ENCODE data around the gene DRG2.

DNA sequence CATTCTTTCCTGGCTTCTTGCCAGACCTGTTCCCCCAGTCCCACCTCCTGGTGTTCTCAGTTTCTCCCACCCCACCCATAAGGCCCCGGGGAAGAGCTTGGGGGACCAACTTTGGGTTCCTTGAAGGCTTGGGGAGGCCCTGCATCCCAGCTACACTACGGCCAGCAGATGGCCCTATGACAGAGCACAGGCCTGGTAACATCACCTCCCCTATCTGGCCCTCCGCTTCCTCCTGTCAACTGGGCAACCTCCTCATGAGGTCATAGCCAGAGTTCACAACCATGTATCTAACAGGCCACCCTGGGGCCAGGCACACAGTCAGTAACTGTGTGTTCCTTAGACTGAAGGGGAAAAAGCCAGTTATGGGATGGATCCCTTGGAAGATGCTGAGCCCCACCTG, 52.2 kb downstream of the DRG2 start:
- TF ChIP-seq POLR2A (IDR thresholded peaks at IDR 0.05) (no peak), CTCF (IDR thresholded peaks at IDR 0.05) (no peak), POLR2AphosphoS5 (IDR thresholded peaks at IDR 0.05) (no peak), EP300 (IDR thresholded peaks at IDR 0.05) (no peak)
